ENCODE results near the gene CBLN1.

Gene CBLN1

DNA sequence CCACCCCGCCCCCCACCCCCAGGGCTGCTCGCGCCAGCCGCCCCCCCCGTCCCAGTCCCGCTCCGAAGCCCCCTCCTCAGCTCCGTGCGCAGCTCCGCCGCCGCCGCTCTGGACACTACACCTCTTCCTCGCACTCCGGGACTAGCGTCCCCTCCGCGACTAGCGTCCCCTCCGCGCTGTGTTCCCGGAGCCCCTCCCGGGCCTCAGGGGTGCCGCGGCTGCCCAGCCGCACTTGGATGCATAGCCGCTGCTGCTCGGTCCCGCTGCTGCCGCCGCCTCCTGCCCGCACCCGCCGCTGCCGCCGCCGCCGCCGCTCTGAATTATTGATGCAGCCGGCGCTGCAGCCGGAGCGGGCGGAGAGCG is at the start of gene CBLN1:
TSS of gene CBLN1 (minus strand) at position 359 of the 363 bp plus-strand sequence. CDS start 373 bp downstream, outside the sequence.
- no peak for DNase-seq

- no peak for DNase-seq
These were observed 49.0 kb upstream of the CBLN1 start for GRCh38 chr16:49330562-49331201.

DNA sequence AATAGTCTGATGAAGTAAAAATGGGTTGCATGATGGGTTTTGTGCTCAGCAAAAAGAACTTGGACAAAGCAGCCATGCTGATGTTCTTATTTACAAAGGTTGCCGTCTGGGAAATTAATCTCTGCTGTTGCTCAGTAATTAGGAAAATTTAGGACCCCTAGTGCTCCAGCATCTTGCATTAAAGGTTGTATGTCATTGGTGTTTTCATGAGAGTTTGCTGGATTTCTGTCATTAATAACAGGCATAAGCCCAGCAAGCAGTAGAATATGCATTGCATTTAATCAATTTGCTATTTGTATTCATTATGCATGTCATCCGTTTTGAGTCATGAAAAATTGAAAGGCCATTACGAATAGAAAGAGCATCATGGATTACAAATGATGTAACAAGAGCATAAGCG is 46.7 kb upstream of the CBLN1 start:
- DNase-seq, result no peak

DNA sequence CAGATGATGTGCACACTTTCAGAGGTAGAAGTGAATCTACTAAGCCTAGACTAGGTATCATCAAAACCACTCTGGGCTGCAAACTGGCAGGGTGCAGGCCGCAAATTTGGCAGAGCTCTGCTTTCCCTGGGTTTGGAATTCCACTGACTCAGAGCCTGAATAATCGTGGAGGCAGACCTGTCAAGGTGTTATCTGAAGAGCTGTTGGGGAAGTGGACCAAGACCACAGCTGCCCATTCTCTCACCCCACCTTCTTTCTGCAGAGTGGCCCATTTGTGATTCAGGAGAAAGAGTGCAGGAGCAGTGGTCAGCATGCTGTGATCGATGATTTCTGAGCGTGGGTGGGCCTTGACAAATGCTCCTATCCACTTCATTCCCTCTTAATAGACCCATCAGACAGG is 45.8 kb upstream of the CBLN1 start:
- DNase-seq, result no peak

DNA sequence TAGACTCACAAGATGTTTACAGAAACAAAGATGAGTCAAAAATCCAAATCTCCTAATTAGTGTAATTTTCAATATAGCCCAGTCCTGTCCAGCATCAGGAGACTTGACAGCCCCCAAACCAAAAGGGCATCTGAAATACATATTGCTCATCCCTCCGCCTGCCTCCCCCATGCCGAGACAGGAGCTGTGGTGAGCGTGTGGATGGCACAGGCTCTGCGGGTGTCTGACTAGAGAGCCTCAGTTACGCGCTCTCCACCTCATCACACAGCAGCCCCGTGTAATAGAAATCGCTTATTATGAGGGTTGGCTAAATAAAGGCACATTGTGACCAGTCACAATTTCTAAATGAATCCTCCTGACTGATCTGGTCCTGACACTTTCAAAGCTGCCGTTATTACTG is 43.1 kb upstream of the CBLN1 start:
- no peak for DNase-seq

- no peak for DNase-seq
These were observed 34.0 kb upstream of the CBLN1 start for GRCh38 chr16:49315602-49316001.

DNA sequence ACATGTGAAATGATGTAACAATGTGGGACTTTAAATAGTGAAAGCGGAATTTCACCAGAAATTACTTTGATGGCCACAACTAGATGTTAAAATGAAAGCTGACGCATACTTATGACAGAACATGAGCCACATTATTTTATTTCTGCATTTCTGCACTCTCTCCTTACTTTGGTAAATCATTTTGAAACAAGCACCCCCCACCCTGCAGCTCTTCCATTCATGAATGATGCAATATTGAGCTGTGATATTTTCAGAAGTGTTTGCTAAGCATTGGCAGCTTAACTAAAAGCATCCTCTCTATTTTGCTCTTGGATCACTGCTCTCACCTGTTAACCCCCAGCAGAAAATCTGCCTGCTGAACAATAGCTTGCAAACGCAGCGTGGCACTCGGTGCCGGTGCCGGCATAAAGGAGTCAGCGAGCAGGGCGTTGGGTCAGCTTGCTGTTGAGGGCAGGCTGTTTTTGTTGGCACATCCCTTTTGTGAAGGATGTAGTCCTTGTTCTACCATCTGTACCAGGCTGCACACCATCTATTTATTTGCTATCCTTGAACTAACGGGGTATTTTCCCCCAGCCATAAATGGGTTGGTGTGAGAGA is 30.8 kb upstream of the CBLN1 start:
- DNase-seq, result no peak

DNA sequence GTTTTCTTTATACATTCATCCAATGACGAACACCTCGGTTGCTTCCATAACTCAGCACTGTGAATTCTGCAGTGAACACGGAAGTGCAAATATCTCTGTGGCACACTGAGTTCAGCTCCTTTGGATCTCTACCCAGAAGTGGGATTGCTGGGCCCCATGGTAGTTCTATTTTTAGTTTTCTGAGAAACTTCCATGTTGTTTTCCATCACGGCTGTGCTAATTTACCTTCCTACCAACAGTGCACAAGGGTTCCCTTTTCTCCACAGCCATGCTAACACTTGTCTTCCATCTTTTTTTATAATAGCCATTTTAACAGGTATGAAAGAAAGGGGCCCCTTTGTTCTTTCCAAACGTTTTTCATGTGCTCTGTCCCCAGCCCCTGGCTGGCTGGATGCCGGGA is 30.2 kb upstream of the CBLN1 start:
- DNase-seq, result no peak

DNA sequence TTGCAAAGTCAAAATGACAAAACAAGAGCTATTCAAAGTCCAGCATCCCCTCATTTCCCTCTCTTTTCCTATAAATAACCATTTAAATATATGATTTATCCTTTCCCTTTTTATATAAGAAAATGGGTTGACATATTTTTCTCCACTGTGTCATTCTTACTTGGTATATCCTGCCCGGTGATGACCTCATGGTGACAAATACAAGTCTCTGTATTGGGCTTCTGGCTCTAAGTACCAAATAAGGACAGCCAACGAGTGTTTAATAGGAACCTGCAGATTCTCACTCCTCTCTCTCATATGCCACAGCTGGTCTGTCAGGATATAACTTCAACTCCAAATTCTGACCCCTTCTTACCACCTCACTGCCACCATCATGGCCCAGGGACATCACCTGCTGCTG is 25.5 kb upstream of the CBLN1 start:
- DNase-seq, result no peak

DNA sequence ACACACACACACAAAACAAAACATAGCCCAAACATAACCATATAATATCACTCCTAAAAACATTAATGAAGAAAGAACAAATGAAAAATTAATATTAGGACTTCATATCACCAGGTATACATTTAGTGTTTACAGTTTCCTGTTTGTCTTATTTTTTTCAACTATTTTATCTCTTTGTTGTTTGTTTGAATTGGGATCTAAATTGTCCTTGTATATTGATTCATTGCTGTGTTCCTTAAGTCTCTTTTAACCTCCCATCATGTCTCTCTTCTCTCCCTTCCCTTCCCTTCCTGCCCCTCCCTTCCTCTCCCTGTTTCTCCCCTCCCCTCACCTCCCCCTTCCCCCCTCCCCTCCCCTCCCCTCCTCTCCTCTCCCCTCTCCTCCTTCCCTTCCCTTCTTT is 23.8 kb upstream of the CBLN1 start:
- no peak for DNase-seq

- DNase-seq, result no peak
These were observed 10.8 kb upstream of the CBLN1 start for GRCh38 chr16:49292413-49292812.

DNA sequence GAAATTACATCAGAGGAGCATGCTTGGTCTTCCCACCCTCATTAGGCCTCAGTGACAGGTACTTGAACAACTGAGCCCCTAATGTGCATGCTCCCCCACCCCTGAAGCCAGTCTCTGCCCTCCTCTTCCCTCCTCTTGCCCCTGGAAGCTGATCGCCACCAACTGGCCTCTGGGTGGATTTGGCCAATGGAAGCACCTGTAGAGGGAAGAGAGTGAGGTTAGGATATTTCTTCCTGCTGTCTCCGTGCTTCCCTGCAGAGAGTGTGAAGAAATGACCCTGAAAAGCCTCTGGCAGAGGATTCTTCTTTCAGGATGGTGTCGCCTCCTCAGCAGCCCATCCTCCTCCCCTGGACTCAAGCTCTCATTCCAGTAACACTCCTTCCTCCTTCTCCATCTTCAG is 5.9 kb upstream of the CBLN1 start:
- no peak for DNase-seq

DNA sequence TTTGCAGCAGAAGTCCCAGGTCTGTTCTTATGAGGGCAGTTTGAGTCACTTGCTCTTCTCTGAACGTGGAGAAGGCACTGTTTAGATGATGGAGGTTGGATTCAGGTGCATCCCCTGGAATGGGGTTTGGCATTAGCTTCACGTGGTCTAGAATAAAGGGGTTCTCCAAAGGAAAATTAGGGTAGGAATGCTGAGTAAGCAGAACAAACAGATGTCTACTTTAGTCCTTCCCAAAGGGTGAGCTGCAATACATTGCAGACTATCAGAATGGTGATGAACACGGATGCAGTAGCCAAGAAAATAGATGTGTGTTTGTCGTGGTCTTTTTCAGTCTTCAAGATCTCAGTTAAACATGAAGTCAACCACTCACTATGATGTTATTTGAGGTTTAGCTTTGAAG is 3.3 kb upstream of the CBLN1 start:
- DNase-seq, result no peak

DNA sequence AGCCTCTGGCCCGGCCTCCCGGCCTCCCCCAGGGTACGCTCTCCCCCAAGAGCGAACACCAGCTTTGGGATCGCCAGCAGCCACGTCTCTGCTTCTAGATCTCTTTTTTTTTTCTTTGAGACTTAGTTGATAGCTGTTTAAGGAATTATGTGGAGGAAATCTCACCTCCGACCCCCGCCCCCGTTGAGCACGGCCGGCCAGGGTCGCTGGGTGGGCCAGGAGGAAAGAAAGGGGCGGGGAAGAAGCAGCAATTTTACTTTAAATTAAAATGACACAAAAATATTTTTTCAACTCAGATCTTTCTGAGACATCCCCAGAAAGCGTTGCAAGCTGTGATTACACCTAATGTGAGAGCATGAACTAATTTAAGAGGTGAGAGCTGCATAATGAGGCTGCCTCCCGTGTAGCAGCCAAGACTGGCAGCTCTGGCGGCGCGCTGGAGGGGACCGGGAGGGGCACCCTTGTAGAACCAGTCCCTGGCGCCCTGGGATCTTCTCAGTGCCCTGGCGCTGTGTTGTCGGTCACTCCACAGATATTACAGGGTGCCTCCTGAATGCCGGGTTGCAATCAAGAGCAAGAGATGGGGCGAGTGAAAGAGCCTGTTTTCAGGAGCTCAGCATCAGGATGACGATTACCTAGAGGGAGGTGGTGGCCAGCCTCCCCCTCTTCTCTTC is 1.9 kb upstream of the CBLN1 start:
- no peak for DNase-seq

- no peak for DNase-seq
These were observed 1.2 kb upstream of the CBLN1 start for GRCh38 chr16:49282690-49283375.

- peak; percentile 4 for DNase-seq
These were observed 405 bp upstream of the CBLN1 start for GRCh38 chr16:49281843-49282642.

GRCh38 chr16:49280841-49281371 is 732 bp downstream of the CBLN1 start:
- no peak for DNase-seq

DNA sequence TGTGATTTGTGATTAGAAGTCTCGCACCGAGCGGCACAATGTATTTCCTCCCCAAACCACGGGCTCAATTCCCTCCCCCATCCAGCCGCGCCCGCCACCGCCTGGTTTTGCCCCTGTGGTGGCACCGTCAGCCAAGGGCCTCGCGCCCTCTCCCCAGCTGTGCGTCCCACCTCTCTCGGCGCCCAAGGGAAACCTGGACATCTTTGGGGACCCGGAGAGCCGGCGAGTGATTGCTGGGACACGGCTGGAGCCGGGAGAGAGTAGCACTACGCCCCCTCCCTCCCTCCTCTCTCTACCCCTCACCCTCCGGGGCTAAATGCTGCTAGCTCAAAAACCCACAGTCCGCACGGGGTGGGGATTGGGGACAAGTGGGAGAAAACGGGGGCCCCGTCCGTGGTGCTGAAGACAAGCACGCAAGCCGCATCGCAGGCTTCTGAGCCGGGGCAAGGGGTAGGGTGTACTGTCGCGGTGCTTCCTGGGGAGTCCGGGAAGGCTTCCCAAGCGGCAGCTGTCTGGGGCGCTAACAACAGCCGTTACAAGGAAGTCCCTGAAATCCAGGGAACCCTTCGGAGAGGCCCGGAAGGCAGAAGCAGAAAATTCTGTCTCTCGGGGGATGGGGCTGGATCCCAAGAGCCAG is 1.4 kb downstream of the CBLN1 start:
- no peak for DNase-seq

DNA sequence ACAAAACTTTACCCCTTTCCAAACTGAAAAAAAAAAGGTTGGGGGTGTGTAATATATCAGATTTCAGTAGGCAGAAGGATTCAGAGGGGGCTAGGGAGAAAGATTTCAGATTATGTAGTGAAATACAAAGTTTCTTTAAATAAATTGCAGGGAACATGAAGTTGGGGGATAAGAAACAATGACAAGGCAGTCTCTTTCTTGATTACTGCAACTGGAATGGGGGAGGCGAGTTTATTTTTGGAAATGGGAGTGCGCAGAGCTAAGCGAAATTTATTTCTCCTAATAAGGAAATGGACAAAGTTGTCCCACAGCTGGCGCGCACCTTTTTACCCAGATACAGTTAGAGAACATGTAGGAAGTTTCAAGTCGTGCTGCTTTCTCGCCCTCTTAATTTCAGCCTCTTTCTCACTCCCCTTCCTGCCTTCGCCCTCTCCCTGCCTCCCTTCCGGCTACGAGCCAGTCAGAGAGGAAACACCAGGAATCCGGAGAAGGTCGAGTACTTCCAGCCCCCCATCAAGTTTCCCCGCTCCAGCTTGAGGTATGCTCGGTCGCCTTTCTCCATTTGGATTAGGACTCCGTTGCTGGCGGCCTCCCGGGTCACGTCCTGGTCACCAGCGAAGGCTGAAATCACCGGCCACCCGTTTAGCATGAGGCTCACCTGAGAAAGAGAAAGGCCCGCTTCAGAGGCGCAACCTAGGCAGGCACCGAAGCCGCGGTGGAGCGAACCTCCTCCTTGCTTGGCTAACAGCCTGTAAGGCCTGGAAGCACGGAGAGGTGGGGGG is 2.5 kb downstream of the CBLN1 start:
- DNase-seq, result no peak

GRCh38 chr16:49278567-49278827 is 3.1 kb downstream of the CBLN1 start:
- DNase-seq, result no peak

DNA sequence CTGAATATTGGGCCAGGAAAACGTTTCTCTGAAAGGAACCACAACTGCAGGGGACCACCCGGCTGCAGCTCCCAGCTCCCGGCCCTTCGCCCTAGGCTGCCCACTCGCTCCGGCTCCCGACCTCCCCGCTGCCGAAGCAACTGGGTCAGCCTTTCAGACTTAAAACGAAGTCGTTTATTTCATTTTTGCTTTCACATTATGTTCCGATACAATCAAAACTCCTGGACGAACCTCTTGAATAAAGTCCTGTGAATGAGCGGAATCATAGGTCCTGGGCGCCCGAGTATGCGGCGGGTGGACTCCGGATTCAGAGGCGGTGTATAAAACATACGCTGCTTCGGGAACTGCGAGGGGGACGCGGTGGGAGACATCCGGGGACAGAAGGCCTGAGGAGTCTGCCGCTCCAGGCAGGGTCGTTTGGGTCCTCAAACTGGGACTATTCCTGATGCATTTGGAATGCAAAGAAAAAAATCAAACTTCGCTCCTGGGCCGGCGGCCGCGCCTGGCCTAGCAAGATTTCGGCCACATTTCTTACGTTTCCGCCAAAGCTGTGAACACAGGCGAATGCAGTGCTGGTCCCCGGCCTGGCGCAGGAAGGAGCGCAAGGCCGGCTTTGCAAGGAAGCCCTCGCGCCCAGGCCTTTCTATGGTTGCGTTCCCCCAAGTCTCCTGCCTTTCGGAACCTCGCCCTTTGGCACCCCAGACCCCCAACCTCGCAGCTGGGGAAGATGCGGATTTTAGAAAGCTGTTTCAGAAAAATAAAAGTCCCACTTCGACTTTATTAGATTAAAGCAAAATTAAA is 3.7 kb downstream of the CBLN1 start:
- DNase-seq, result no peak

Data from activated naive CD4-positive, alpha-beta T cell treated with Interleukin-2 at 50 U/mL for 16 hours (primary cell).